HepG2 (cell line): ENCODE measurements around the gene PACS1. TPM values are rescaled to one million over a fixed set of nuclear protein-coding genes. Genes with fewer than 3 reads are reported as not detected.
A peak's percentile ranks its signal among the peaks of the same experiment; 100 is the strongest.

Source experiments
- ARID5B ChIP-seq: IDR thresholded peaks from 2 replicates; pipeline ENCODE4 v1.4.0; 2020; ENCODE audit warnings: mild to moderate bottlenecking, missing genetic modification reagents
- EP300 ChIP-seq, 3 experiments: sonication (generic) in 1 of 3; formaldehyde crosslinking in 1 of 3; IDR thresholded peaks; 2 replicates each; pipeline versions ENCODE4 v1.5.1 to v1.6.1; 2011 to 2020; ENCODE audit warnings: low read depth in 2 of 3, low read length in 2 of 3, borderline replicate concordance in 1 of 3, improper control_type of control experiment in 1 of 3, mild to moderate bottlenecking in 1 of 3, missing genetic modification reagents in 1 of 3, moderate library complexity in 1 of 3
- GATAD2A ChIP-seq: IDR thresholded peaks from 2 replicates; pipeline ENCODE4 v1.6.1; 2016
- HMG20B ChIP-seq: conservative IDR thresholded peaks from 2 replicates; pipeline ENCODE4 v1.6.1; 2016; ENCODE audit warnings: missing genetic modification reagents, missing compliant biosample characterization
- IRX3 ChIP-seq: sonication (generic); formaldehyde crosslinking; IDR thresholded peaks from 2 replicates; pipeline ENCODE4 v1.8.1; 2023; ENCODE audit warnings: mild to moderate bottlenecking, low read depth, missing genetic modification reagents, borderline replicate concordance
- KIAA2018 ChIP-seq: sonication (generic); formaldehyde crosslinking; IDR thresholded peaks from 2 replicates; pipeline ENCODE4 v1.5.0; 2020; ENCODE audit warnings: mild to moderate bottlenecking, missing genetic modification reagents, borderline replicate concordance
- NFE2 ChIP-seq: sonication (generic); formaldehyde crosslinking; IDR thresholded peaks from 2 replicates; pipeline ENCODE4 v1.4.0; 2020; ENCODE audit warnings: missing genetic modification reagents
- TCF7L2 ChIP-seq: IDR thresholded peaks from 2 replicates; pipeline ENCODE4 v1.6.1; 2011; ENCODE audit warnings: mild to moderate bottlenecking, low read depth, low read length, moderate library complexity
- TEAD3 ChIP-seq: optimal IDR thresholded peaks from 2 replicates; pipeline ENCODE3; 2016; ENCODE audit warnings: borderline replicate concordance
- XRCC5 ChIP-seq: fragments of 200-400 bp; formaldehyde crosslinking; optimal IDR thresholded peaks from 2 replicates; pipeline ENCODE3; 2017; ENCODE audit warnings: mild to moderate bottlenecking, low read length
- ZBTB7B ChIP-seq: sonication (generic); formaldehyde crosslinking; IDR thresholded peaks from 2 replicates; pipeline ENCODE4 v1.4.0; 2020; ENCODE audit warnings: missing genetic modification reagents
- ZNF251 ChIP-seq: sonication (generic); formaldehyde crosslinking; IDR thresholded peaks from 2 replicates; pipeline ENCODE4 v1.9.0; 2021; ENCODE audit warnings: mild to moderate bottlenecking, missing genetic modification reagents
- polyA plus RNA-seq, 8 experiments: library from polyadenylated mRNA; depleted of rRNA in 3 of 8; stranded (reverse) in 7 of 8; unstranded in 1 of 8; fragments of >200 nt; fragmentation: Illumina TruSeq in 4 of 8; extraction: Trizol in 4 of 8; gene quantifications; 2 replicates each; pipeline versions ENCODE4 v1.2.1 to v1.2.3, GENCODE V29; 2011 to 2016; ENCODE audit warnings: low read depth in 4 of 8, missing spikeins in 1 of 8, mixed read lengths in 1 of 8; ENCODE audit not compliant: insufficient read depth in 1 of 8
- total RNA-seq, 5 experiments: library from RNA; depleted of rRNA; stranded (reverse); fragments of >200 nt; fragmentation: Illumina TruSeq; extraction: Trizol; gene quantifications; 2 replicates each; pipeline ENCODE4 v1.2.3, GENCODE V29; 2016; ENCODE audit warnings: low read depth in 1 of 5
- TF ChIP-seq, protein P1 (sequence below): sonication (generic); formaldehyde crosslinking; IDR thresholded peaks from 2 replicates; pipeline ENCODE4 v1.5.0; 2020; ENCODE audit warnings: missing genetic modification reagents
- TF ChIP-seq, protein P2 (sequence below): sonication (generic); formaldehyde crosslinking; IDR thresholded peaks from 2 replicates; pipeline ENCODE4 v1.4.0; 2020; ENCODE audit warnings: missing genetic modification reagents

Gene PACS1
- total and polyA plus RNA-seq, 2 of the 13 experiments (the other 11 are each of a cell fraction or from before 2014, with no cell fraction given), result 7.6 to 8.6 TPM

DNA sequence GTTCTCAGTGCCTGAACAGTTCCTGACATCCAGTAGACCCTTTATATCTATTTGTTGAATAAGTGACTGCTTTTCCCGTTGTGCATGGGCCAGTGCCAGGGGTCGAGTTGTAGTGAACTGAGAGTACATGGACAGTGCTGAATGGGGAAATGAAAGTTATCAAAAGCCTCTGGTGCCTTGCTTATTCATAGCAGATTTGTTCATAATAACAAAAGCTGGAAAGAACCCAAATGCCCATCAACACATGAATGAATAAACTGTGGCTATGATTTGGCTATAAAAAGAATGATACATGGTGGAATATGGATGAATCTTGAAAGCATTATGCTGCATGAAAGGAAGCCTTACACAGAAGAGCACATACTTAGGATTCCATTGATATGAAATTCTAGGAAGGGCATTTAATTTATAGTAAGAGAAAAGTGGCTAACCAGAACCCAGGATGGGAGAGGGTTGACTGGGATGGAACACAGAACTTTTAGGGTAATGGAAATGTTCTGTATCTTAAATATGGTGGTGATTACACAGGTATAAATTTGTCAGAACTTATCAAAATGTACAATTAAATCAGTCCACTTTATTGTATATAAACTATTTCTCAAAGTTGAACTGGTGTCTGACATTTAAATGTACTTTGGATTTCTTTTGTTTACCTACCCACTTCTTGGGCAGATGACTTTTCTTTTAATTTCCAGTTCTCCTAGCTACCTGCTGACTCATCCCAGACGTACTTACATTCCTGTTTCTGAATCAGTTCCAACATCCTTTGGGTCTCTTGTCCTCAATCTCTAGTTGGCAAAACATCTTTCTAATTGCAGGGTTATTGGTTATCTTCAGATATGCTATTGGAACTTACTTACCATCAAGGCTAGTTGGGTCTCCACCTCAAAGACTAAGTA, 42.8 kb downstream of the PACS1 start (continued):
- TF ChIP-seq KIAA2018 (no peak), ZNF251 (no peak), HMG20B (no peak), EP300 (IDR thresholded peaks at IDR 0.05; ENCODE audit: low read depth in 2 of 2, low read length in 2 of 2) (0 out of 4 replicates have a peak, but pooled peaks of 1 of the 2 experiments have one; percentile 18), EP300 (CRISPR knock-in tag; IDR thresholded peaks at IDR 0.05; ENCODE audit: borderline replicate concordance) (no peak), IRX3 (no peak), ARID5B (CRISPR knock-in tag) (peak; percentile 35; the same call in 1 of the 2 replicates), ZBTB7B (CRISPR knock-in tag) (no peak), NFE2 (CRISPR knock-in tag) (peak; percentile 40; the same call in 1 of the 2 replicates), XRCC5 (no peak), GATAD2A (CRISPR knock-in tag) (0 out of 2 replicates have a peak, but pooled peaks have one; percentile 24), TCF7L2 (no peak), TEAD3 (peak; percentile 38)
- TF ChIP-seq, protein P1, sequence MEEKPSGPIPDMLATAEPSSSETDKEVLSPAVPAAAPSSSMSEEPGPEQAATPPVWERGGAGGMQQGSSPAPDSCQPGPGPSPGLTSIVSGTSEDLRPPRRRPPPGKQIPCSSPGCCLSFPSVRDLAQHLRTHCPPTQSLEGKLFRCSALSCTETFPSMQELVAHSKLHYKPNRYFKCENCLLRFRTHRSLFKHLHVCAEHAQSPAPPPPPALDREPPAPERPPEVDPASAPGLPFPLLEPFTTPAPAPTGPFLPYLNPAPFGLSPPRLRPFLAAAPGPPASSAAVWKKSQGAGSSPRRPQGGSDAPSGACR, result no peak
- TF ChIP-seq, protein P2, sequence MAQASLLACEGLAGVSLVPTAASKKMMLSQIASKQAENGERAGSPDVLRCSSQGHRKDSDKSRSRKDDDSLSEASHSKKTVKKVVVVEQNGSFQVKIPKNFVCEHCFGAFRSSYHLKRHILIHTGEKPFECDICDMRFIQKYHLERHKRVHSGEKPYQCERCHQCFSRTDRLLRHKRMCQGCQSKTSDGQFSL (CRISPR knock-in tag), result no peak
